Measurements from ENCODE around the gene SLC25A23. TPM values are rescaled to one million over a fixed set of nuclear protein-coding genes. Genes with fewer than 3 reads are reported as not detected.
A peak's percentile ranks its signal among the peaks of the same experiment; 100 is the strongest.

SLC25A23 gene
- total and polyA plus RNA-seq, 5 donors: 59.6 to 95.5 (median 86.6) TPM

GRCh38 chr19:6479836-6480398, 20.3 kb upstream of the SLC25A23 start:
- 58% methylated on average over 7 of the region's 7 CpGs for WGBS
- DNase-seq: no peak

DNA sequence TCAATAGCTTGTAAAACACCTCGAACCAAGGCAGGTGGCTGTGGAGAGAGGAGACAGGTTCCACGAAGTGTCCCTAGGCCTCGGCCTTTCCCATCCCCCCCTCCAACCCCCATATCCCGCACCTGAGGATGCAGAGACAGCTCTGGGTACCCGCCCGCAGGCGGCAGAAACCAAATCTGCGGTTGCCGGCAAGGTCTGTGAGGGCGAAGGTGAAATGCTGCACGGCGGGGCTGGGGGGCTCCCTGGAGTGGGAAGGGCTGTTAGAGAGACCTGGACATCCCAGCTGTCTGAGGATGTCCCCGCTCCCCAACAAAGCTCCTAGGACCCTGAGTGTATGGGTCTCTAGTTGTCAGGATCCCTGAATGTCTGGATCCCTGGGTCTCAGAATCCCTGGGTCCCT, 19.2 kb upstream of the SLC25A23 start:
- 81% methylated on average over 13 of the region's 13 CpGs for WGBS
- intact Hi-C loops (cut with DNase I): no loop called here
- Histone ChIP-seq H3K27me3 (ENCODE audit: control insufficient read depth, insufficient read depth) (no peaks in the 10 kb centered on the region), H3K27ac (ENCODE audit: low read length) (no peak overlapping the region), H3K9me3 (ENCODE audit: control insufficient read depth, low read length) (no peaks in the 10 kb centered on the region), H3K4me3 (ENCODE audit: low read length) (no peak overlapping the region), H3K4me1 (ENCODE audit: control insufficient read depth, insufficient read depth, low read length) (no peaks in the 10 kb centered on the region)
- ATAC-seq (no peak), DNase-seq (no peak)

More at GRCh38 chr19:6479836-6480398, 20.3 kb upstream of the SLC25A23 start:
- Histone ChIP-seq H3K27me3 (ENCODE audit: control insufficient read depth, insufficient read depth) (no peaks in the 10 kb centered on the region), H3K27ac (ENCODE audit: low read length) (no peak overlapping the region), H3K4me3 (ENCODE audit: low read length) (no peak overlapping the region), H3K9me3 (ENCODE audit: control insufficient read depth, low read length) (no peaks in the 10 kb centered on the region), H3K4me1 (ENCODE audit: control insufficient read depth, insufficient read depth, low read length) (no peaks in the 10 kb centered on the region)
- no peak for ATAC-seq
- intact Hi-C loops (cut with DNase I): no loop called here

DNA sequence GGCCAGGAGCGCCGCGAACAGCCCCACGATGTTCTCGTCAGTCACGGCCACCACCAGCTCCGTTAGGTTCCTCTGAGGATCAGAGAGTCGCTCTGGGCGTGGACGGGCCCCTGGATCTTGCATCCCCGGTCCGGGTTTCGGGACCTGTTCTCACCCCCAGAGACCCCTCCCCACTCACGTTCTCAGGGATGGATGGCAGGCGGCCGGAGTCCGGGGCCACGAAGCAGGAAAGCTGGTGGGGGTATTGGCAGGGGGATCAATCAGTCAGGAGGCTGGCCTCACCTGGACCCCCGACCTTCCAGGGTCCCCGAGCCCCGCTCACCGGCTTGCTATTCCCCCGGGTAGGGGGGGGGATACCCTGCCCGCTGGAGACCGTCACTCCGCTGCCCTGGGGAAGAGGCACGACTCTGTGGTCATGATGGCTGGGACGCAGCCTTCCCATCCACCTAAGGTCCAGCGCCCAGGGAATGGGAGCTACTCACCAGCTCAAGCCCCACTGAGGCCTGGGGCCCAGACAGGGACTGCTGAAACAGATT, 17.4 kb upstream of the SLC25A23 start:
- Histone ChIP-seq H3K4me1 (ENCODE audit: control insufficient read depth, insufficient read depth, low read length) (no peaks in the 10 kb centered on the region), H3K27me3 (ENCODE audit: control insufficient read depth, insufficient read depth) (no peaks in the 10 kb centered on the region), H3K9me3 (ENCODE audit: control insufficient read depth, low read length) (no peaks in the 10 kb centered on the region), H3K4me3 (ENCODE audit: low read length) (peak overlapping the region; percentile 4), H3K27ac (ENCODE audit: low read length) (no peak overlapping the region)
- WGBS: 22% methylated on average over 29 of the region's 29 CpGs
- intact Hi-C loops (cut with DNase I): no loop called here
- no peak for DNase-seq
- ATAC-seq: no peak

GRCh38 chr19:6476155-6476895, 16.7 kb upstream of the SLC25A23 start:
- intact Hi-C loops (cut with DNase I): no loop called here
- H3K4me1 ChIP-seq (ENCODE audit: control insufficient read depth, insufficient read depth, low read length): no peaks in the 10 kb centered on the region
- no peaks in the 10 kb centered on the region for H3K9me3 ChIP-seq (ENCODE audit: control insufficient read depth, low read length)
- peak overlapping the region; percentile 4 for H3K4me3 ChIP-seq (ENCODE audit: low read length)
- peak in 2 of 3 donors; percentile 66 to 82 for DNase-seq
- 15% methylated on average over 33 of the region's 33 CpGs for WGBS
- no peaks in the 10 kb centered on the region for H3K27me3 ChIP-seq (ENCODE audit: control insufficient read depth, insufficient read depth)
- H3K27ac ChIP-seq (ENCODE audit: low read length): no peak overlapping the region
- peak; percentile 69 to 80 for ATAC-seq

DNA sequence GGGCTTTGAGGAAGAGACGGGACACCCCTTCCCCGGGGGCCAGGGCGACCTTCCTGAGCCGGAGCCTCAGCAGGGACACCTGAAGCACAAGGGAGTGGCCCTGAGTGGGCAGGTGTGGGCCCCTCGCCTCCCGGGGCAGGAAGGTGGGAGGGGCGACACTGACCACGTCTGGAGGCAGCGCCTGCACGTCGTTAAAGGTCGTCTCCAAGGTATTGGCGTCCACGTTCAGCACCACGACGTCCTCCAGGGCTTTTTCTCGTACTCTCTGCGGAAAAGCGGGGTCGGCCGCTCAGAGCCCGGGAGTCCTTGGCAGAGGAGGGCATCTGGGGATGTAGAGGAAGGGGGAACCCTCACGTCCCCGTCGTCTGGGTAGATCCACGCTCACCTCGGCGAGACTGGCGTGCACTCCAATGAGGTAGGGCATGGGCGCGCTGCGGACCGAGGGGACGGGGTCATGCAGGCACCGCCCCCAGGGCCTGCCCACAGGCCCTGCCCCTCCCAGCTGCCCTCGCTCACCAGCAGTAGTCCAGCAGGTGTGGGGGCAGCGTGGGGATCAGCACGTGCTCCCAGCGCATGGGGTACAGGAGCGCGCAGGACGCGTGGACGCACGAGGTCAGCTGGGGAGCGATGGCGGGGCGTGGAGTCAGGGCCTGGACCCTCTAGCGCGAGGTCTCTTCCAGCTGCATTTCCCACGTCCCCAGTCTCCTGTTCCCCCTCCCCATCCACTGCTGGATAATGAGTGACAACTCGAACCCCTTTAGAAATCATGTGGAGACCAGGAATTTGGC, 15.9 kb upstream of the SLC25A23 start:
- intact Hi-C loops (cut with DNase I): no loop called here
- Histone ChIP-seq H3K4me1 (ENCODE audit: control insufficient read depth, insufficient read depth, low read length) (no peaks in the 10 kb centered on the region), H3K27me3 (ENCODE audit: control insufficient read depth, insufficient read depth) (no peaks in the 10 kb centered on the region), H3K4me3 (ENCODE audit: low read length) (no peak overlapping the region), H3K27ac (ENCODE audit: low read length) (no peak overlapping the region), H3K9me3 (ENCODE audit: control insufficient read depth, low read length) (no peaks in the 10 kb centered on the region)
- DNase-seq (no peak), ATAC-seq (no peak)
- 12% methylated on average over 52 of the region's 52 CpGs for WGBS

- no peaks in the 10 kb centered on the region for H3K27me3 ChIP-seq (ENCODE audit: control insufficient read depth, insufficient read depth)
- no peak overlapping the region for H3K27ac ChIP-seq (ENCODE audit: low read length)
- no peak overlapping the region for H3K4me3 ChIP-seq (ENCODE audit: low read length)
- intact Hi-C loops (cut with DNase I): no loop called here
- DNase-seq (no peak), ATAC-seq (no peak)
- no peaks in the 10 kb centered on the region for H3K9me3 ChIP-seq (ENCODE audit: control insufficient read depth, low read length)
- no peaks in the 10 kb centered on the region for H3K4me1 ChIP-seq (ENCODE audit: control insufficient read depth, insufficient read depth, low read length)
- 68% methylated on average over 9 of the region's 9 CpGs for WGBS
Measured at GRCh38 chr19:6473647-6474046, 14.1 kb upstream of the SLC25A23 start.

GRCh38 chr19:6472713-6473112, 13.1 kb upstream of the SLC25A23 start:
- no peaks in the 10 kb centered on the region for H3K9me3 ChIP-seq (ENCODE audit: control insufficient read depth, low read length)
- DNase-seq (no peak), ATAC-seq (no peak)
- intact Hi-C loops (cut with DNase I): no loop called here
- H3K4me3 ChIP-seq (ENCODE audit: low read length): no peak overlapping the region
- H3K27me3 ChIP-seq (ENCODE audit: control insufficient read depth, insufficient read depth): no peaks in the 10 kb centered on the region
- no peaks in the 10 kb centered on the region for H3K4me1 ChIP-seq (ENCODE audit: control insufficient read depth, insufficient read depth, low read length)
- H3K27ac ChIP-seq (ENCODE audit: low read length): no peak overlapping the region
- 71% methylated on average over 4 of the region's 4 CpGs for WGBS

GRCh38 chr19:6471076-6471475, 11.5 kb upstream of the SLC25A23 start:
- no peak for DNase-seq
- Histone ChIP-seq H3K27me3 (ENCODE audit: control insufficient read depth, insufficient read depth) (no peaks in the 10 kb centered on the region), H3K9me3 (ENCODE audit: control insufficient read depth, low read length) (no peaks in the 10 kb centered on the region), H3K4me3 (ENCODE audit: low read length) (no peak overlapping the region), H3K27ac (ENCODE audit: low read length) (no peak overlapping the region), H3K4me1 (ENCODE audit: control insufficient read depth, insufficient read depth, low read length) (no peaks in the 10 kb centered on the region)
- 75% methylated on average over 14 of the region's 14 CpGs for WGBS
- no peak for ATAC-seq
- intact Hi-C loops (cut with DNase I): no loop called here

DNA sequence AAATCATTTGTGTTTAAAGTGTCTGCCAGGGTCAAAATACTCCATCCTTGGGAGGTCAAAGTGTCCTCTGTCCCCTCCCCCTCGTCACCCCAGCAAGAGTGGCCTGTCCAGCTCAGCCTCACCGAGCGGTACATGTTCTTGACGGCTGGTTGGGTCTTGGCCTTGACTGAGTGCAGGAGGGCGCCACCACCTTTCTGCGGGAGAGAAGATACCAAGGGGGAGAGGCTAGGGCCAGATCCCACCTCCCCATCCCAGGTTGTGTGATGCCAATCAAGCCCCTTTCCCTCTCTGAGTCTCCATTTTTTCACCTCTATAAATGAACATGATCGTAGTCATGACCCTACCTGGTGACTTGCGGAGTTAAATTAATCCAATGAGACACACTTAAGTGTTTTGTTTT, 10.6 kb upstream of the SLC25A23 start:
- Histone ChIP-seq H3K27me3 (ENCODE audit: control insufficient read depth, insufficient read depth) (no peaks in the 10 kb centered on the region), H3K27ac (ENCODE audit: low read length) (no peak overlapping the region), H3K4me1 (ENCODE audit: control insufficient read depth, insufficient read depth, low read length) (no peaks in the 10 kb centered on the region), H3K4me3 (ENCODE audit: low read length) (no peak overlapping the region), H3K9me3 (ENCODE audit: control insufficient read depth, low read length) (no peaks in the 10 kb centered on the region)
- ATAC-seq: no peak
- DNase-seq: no peak
- intact Hi-C loops (cut with DNase I): no loop called here
- WGBS: 62% methylated on average over 8 of the region's 8 CpGs

GRCh38 chr19:6467384-6467783, 7.8 kb upstream of the SLC25A23 start:
- no peak for ATAC-seq
- no peak overlapping the region for H3K27ac ChIP-seq (ENCODE audit: low read length)
- 71% methylated on average over 8 of the region's 8 CpGs for WGBS
- no peaks in the 10 kb centered on the region for H3K4me1 ChIP-seq (ENCODE audit: control insufficient read depth, insufficient read depth, low read length)
- no peak for DNase-seq
- H3K9me3 ChIP-seq (ENCODE audit: control insufficient read depth, low read length): no peaks in the 10 kb centered on the region
- intact Hi-C loops (cut with DNase I): no loop called here
- no peaks in the 10 kb centered on the region for H3K27me3 ChIP-seq (ENCODE audit: control insufficient read depth, insufficient read depth)
- H3K4me3 ChIP-seq (ENCODE audit: low read length): no peak overlapping the region

All from right cardiac atrium (tissue), 5 donors.